Spleen (tissue), 7 donors: ENCODE measurements around the gene ZNF385B.

ENCODE experiments used
- POLR2A ChIP-seq, 3 donors: fragments of 450-650 bp; IDR thresholded peaks; one replicate each; pipeline ENCODE4 v1.5.1; 2017; ENCODE audit warnings: antibody characterized with exemption in 3 of 3, mild to moderate bottlenecking in 1 of 3
- TF ChIP-seq, protein P1 (sequence below), 11 experiments: fragments of 200-600 bp in 7 of 11; fragments of 450-650 bp in 4 of 11; sonication (generic) in 4 of 11; IDR thresholded peaks in 8 of 11; conservative IDR thresholded peaks in 3 of 11; 1 replicate in 7 of 11; 2 replicates in 4 of 11; pipeline versions ENCODE4 v1.4.0 to v1.8.0; 2016 to 2021; ENCODE audit warnings: antibody characterized with exemption in 11 of 11, inconsistent platforms in 4 of 11, mild to moderate bottlenecking in 1 of 11
- donor health status: DM: no; HTN: no; CAD: no; lungs with moderate emphysema.
- donor health status: DM: no; HTN: no; CAD: no.
- donor health status: DM: no; HTN: no; CAD: no.

DNA sequence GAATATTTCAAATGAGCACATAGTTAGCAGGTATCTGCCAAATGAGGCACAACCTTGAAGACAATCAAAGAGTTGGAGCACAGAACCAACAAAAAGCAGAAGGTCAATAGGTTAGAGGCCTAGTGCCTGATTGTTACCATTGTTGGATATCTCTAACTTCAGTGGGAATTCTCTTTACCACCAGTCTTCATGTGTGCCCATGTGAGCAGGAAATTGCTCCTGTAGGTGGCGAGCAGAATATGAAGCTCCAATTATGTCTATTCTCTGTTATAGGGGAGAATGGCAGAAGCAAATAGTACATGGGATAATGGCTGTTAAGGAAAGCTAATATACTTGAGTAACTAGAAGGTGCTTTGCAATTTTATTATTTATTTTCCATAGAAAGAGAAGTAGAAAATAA is 14.9 kb upstream of the ZNF385B start:
- TF ChIP-seq, protein P1, sequence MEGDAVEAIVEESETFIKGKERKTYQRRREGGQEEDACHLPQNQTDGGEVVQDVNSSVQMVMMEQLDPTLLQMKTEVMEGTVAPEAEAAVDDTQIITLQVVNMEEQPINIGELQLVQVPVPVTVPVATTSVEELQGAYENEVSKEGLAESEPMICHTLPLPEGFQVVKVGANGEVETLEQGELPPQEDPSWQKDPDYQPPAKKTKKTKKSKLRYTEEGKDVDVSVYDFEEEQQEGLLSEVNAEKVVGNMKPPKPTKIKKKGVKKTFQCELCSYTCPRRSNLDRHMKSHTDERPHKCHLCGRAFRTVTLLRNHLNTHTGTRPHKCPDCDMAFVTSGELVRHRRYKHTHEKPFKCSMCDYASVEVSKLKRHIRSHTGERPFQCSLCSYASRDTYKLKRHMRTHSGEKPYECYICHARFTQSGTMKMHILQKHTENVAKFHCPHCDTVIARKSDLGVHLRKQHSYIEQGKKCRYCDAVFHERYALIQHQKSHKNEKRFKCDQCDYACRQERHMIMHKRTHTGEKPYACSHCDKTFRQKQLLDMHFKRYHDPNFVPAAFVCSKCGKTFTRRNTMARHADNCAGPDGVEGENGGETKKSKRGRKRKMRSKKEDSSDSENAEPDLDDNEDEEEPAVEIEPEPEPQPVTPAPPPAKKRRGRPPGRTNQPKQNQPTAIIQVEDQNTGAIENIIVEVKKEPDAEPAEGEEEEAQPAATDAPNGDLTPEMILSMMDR (IDR thresholded peaks at IDR 0.05 in 8 of 11, conservative IDR thresholded peaks at IDR 0.05 in 3 of 11), result no peak
- TF ChIP-seq POLR2A (IDR thresholded peaks at IDR 0.05), result no peak
